NCI-H69 (cell line): Measurements from ENCODE around the gene PDGFA.
"Not testable (repeated sequence)": the region's sequence is repeated elsewhere in the genome, so short reads cannot be mapped to it uniquely, and the experiment has no call there.

Experiments
- DNase-seq: peaks from one replicate; lab custom pipeline; 2025; lab: John Stamatoyannopoulos, UW

Gene PDGFA

GRCh38 chr7:552151-552867 is 32.7 kb upstream of the PDGFA start:
- not testable (repeated sequence) for DNase-seq

DNA sequence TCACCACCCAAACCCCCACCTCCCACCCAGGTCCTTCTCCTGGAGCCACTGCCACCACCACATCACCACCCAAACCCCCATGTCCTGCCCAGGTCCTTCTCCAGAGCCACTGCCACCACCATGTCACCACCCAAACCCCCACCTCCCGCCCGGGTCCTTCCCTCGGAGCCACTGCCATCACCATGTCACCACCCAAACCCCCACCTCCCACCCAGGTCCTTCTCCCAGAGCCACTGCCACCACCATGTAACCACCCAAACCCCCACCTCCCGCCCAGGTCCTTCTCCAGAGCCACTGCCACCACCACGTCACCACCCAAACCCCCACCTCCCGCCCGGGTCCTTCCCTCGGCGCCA is 31.9 kb upstream of the PDGFA start:
- DNase-seq: not testable (repeated sequence)

DNA sequence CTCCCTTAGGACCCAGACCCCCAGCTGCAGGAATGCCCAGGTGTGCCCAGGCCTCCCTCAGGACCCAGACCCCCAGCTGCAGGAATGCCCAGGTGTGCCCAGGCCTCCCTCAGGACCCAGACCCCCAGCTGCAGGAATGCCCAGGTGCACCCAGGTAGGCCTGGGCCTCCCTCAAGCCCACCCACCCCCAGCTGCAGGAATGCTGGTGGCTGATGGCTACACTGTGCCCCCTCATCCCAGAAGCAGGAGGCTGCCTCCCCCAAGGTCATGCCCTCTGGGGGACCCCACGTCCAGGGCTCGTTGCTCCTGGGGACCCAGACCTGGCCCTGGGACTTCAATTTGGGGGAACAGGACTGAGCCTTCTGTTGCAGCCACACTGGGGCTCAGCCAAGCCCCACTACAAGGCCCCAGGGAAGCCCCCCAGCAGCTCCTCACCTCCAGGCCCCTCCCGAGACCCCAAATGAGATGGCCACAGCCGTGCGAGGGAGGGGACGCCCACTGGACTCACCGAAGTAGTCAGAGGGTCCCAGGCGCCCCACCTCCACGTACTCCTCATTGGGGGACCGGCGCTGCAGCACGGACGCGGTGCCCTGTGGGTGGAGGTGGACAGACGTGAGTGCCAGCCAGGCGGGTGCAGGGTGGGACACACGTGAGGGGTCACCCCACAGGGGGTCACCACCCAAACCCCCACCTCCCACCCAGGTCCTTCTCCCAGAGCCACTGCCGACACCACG is 31.4 kb upstream of the PDGFA start:
- DNase-seq: no peak

DNA sequence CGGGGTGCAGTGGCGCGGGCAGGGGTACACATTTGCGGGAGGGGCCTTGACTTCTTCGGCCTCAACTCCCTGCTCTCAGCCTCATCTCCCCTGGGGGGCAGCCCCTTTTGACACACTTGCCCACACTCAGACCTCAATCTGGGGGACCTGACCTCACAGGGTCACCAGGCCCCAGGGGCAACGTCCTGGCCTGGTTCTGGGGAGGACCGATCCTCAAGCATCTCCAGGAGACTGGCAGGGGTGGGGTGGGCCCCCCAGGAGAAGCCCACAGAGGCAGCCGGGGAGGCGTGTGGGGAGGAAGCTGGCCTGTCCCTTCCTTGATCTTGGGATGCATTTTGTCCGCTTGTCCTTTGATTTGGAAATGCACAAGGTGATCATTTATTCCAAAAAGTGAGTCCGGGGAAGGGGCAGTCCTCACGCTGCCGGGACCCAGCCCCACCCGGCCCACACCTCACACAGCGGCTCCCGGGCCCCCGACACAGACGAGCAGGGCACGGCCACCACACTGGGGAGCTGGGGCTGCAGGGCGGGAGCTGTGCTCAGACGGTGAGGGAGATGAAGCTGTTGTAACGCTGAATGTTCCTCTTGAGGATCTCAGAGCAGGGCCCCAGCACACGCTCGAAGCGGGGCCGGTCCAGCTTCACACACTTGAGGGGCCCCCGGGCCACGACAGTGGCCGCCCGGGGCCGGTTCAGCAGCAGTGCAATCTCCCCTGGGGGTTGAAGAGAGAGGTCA is 30.4 kb upstream of the PDGFA start:
- DNase-seq: no peak

GRCh38 chr7:549066-549890 is 29.6 kb upstream of the PDGFA start:
- no peak for DNase-seq

DNA sequence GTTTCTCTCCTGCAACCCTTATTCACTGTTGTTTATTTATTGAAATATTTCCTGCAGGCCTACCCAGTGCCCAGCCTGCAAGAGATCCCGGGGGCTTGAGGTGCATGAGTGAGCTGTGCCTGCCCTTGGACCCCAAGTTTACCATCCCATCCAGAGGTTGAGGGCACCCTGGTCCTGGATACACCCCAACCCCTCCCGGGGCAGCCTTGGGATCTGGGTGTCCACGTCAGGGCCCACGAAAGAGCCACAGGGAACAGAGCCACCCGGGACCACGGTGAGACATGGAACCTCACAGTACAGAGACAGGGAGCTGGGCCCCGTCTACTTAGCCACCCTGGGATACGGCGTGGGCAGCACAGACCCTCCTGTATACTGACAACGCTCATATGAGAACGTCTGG is 28.8 kb upstream of the PDGFA start:
- DNase-seq: no peak

- DNase-seq: no peak
Measured at GRCh38 chr7:545470-545869, 25.8 kb upstream of the PDGFA start.

GRCh38 chr7:544338-545221 is 24.9 kb upstream of the PDGFA start:
- no peak for DNase-seq

DNA sequence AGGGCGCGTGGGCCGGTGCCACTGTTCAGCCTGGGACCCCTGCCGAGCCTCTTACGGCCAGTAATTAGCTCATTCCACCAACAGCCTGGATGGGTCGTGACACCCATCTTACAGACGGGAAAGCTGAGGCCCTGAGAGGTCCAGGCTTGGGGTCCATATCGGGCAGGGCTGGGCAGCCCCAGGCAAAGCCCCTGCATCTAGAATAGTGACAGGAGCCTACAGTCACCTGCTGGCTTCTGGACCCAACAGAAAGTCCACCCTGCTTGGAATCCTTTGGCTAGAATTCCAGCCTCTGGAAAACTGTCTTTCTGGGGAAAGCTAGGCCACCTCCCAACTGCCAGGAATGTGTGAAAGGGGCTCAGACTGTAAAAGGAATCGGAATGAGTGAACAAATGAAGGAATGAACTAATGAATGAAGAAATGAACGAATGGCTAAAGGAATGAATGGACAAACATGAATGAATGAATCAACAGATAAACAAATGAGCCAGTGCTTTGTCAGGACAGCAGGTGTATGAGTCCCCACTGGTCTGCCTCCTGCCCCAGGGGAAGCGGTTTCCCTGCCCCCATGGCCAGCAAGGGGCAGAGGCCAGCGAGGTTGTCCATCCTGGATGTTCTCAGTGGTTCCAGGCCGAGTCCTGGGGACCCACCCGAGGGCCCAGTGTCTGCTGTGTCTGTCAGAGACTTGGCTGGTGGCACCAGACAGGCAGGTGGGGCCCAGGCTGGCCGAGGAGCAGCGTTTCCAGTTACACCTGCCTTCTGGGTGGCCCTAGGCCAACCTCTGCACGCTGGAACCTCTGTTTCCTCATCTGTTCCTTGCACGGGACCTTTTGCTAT is 24.1 kb upstream of the PDGFA start:
- no peak for DNase-seq

DNA sequence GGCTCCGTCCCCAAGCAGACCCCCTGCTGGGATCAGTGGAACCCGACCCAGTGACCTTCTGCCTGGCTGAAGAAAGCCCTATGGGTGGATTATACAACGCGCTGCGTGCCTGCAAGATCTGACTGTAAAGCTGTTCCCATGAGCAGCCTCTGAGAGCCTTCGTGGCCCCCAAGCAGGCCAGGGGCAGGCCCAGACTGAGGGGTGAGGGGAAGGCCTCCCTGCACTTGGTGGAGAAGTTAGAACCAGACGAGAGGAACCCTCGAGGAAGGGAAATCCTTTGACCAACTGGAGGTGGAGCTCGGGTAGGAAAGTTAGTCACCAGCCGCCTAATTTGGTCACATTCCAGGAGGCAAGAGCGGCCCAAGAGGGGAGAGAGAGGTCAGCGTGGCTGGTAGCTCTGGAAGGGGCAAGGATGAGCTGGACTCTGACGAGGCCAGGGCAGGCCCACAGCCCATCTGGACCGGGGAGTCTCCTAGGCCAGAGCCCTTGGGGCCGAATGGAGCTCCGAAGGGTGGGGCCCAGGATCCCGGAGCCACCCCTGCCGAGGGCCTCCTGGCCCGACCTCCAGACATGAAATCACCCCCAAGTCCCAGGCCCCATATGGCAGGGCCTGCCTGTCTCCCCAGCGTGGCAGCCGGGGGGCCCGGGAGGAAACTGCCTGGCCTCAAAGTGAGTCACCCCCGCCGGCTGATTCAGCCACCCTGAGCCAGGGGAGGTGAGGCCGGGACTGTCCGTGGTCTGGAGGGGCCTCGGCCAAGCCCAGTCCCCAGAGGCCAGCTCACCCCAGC is 23.3 kb upstream of the PDGFA start:
- no peak for DNase-seq

DNA sequence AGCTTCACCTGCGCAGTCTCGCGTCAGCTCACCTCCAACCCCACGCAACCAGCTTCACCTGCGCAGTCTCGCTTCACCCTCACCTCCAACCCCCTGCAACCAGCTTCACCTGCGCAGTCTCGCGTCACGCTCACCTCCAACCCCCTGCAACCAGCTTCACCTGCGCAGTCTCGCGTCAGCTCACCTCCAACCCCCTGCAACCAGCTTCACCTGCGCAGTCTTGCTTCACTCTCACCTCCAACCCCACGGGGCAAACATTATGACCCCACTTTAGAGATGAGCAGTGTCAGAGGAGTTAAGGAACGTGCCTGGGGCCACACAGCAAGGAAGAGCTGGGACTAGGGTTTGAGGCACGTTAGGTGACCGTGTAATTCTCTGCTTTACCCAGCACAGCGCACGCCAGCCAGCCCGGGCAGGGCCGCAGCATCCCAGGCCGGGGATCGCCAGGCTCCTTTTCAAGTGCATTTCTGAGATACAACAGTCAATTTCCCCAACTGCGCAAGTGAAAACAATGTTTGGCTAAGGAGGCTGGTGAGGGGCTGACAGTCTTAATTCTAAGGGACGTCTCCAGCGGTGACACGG is 22.6 kb upstream of the PDGFA start:
- DNase-seq: no peak

- DNase-seq: no peak
Measured at GRCh38 chr7:541661-542060, 22.0 kb upstream of the PDGFA start.

DNA sequence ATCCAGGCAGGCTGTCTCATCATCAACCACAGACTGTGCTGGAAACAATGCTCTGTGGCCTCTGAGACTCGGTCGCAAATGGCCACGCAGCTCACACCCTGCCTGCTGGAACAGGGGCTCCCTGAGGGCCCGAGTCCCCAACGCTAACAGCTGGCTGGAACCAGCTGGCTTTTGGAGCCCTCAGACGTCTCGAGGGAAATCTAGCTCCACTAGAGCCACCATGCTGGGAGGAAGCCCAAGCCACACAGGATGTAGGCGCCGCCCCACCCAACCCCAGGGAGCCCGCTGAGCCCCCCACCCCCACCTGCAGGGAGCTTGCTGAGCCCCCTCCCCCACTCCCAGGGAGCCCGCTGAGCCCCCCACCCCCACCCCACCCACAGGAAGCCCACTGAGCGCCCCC is 21.4 kb upstream of the PDGFA start:
- DNase-seq: no peak

DNA sequence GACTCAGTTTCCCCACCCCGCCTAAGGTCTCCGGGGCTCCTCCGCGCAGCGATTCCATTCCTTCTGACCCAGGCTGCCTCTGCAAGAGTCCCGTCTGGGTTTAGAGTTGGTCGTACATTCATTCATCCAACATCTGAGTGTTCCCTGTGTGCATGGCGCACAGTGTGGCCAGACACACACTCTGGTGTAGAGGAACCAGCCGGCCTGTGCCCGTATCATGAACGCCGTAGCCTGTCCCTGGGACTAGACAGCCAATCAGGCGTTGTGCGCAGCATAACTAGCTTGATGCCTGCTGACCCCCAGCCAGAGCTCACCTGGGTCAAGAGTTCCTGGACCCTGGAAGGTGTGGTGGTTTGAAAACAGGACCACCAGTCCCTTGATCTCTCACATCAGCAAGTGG is 20.9 kb upstream of the PDGFA start:
- no peak for DNase-seq

DNA sequence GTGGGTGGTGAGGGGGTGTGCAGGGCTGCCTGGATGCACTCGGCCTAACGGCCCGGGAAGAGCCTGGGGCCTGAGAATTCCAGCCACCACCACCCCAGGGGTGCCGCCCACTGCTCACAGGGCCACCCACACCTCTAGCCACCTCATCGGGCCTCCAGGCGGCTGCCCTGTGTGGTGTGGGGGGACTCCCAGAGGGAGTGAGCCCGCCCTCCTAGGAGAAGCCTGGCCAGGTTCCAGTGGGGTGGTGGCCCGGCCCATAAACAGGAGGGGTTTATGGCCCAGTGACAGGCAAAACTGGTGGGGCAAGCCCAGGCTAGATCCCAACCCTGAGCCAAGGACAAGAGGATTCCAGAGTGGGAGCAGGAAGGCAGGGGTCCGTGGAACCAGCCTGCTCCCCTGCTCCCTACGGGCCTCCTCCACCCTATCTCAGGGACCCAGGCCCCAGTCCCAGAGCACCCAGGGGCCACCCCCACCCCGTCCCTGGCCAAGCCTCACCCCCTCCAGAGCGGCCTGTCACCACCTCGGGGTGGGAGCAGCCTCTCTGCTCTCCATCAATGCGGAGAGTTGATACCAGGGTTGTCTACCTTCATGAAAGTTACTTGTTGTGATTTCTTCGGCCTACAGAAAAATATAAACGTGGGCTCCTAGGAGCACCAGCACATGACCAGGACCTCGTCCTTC is 20.2 kb upstream of the PDGFA start:
- DNase-seq: no peak

GRCh38 chr7:538764-539685 is 19.4 kb upstream of the PDGFA start:
- DNase-seq: no peak

- DNase-seq: no peak
Measured at GRCh38 chr7:537911-538634, 18.4 kb upstream of the PDGFA start.
